ENCODE measurements around the gene CEACAM7.

CEACAM7 gene

DNA sequence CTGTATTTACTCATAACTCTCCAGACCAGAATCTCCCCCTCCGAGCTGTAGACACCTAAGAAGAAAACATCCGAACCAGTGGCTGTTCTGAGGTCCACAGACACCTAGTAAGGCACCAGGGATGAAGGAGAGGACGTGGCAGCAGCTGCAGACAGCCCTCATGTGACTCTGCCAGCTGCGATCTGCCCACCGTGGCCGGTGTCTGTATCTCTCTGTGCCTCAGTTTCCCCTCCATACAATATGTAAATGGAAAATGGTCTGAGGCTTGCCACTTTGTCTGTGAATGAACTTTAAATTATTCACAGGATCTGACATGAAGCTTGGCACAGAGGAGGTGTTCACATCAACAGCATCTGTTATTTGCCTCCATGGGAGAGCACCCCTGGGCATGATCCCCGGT lies 63.6 kb downstream of the CEACAM7 start:
- no peaks in the 10 kb centered on the region for H3F3A ChIP-seq (ENCODE audit: insufficient read depth, low read length)
- H3K4me3 ChIP-seq (ENCODE audit: low read depth, low read length, poor library complexity, severe bottlenecking): no peak overlapping the region
- no peaks in the 10 kb centered on the region for H3K9me2 ChIP-seq (ENCODE audit: low read depth, low read length)
- no peak overlapping the region for H3K9ac ChIP-seq (ENCODE audit: low read length)
- H4K20me1 ChIP-seq (ENCODE audit: insufficient read depth, low read length): no peaks in the 10 kb centered on the region
- H3K4me2 ChIP-seq (ENCODE audit: low read length): no peak overlapping the region
- H2AFZ ChIP-seq (ENCODE audit: low read length): no peak overlapping the region
- no peaks in the 10 kb centered on the region for H3K4me1 ChIP-seq (ENCODE audit: insufficient read depth, low read length, severe bottlenecking)
- H3K9me3 ChIP-seq (ENCODE audit: low read length): no peaks in the 10 kb centered on the region
- H3K27ac ChIP-seq (ENCODE audit: low read depth, low read length, poor library complexity, severe bottlenecking): no peak overlapping the region
- no peak for TF ChIP-seq CTCF (IDR thresholded peaks at IDR 0.05; ENCODE audit: low read length)
- TF ChIP-seq EZH2 (IDR thresholded peaks at IDR 0.05; ENCODE audit: borderline replicate concordance, low read length): no peak
- no peaks in the 10 kb centered on the region for H3K36me3 ChIP-seq (ENCODE audit: insufficient read depth, low read length)
- no peaks in the 10 kb centered on the region for H3K79me2 ChIP-seq (ENCODE audit: insufficient read depth, low read length)
- no peaks in the 10 kb centered on the region; the same call in 1 of the 2 replicates for H3K27me3 ChIP-seq (ENCODE audit: insufficient read depth, low read length)

DNA sequence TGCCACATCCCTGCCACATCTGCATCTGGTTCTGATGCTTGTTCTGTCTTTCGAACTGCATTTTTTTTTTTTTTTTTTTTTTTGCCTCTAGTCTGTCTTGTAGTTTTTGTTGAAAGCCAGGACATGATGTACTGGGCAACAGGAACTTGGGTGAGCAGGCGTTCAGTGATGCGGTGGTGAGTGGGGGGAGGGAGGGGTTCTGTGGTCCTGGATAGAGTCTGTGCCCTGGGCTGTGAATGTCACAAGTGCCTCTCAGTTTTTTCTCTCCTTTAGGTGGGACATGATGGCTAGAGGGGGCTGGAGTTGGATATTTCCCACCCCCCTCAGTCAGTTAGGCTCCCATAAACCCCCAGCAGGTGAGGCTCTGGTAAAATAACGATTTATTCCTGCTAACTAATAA lies 64.7 kb downstream of the CEACAM7 start:
- Histone ChIP-seq H3K79me2 (ENCODE audit: insufficient read depth, low read length) (no peaks in the 10 kb centered on the region), H3K4me3 (ENCODE audit: low read depth, low read length, poor library complexity, severe bottlenecking) (no peak overlapping the region), H4K20me1 (ENCODE audit: insufficient read depth, low read length) (no peaks in the 10 kb centered on the region), H3K9me3 (ENCODE audit: low read length) (no peaks in the 10 kb centered on the region), H3K27ac (ENCODE audit: low read depth, low read length, poor library complexity, severe bottlenecking) (no peak overlapping the region), H3K9me2 (ENCODE audit: low read depth, low read length) (no peaks in the 10 kb centered on the region), H3F3A (ENCODE audit: insufficient read depth, low read length) (no peaks in the 10 kb centered on the region), H2AFZ (ENCODE audit: low read length) (no peak overlapping the region), H3K4me1 (ENCODE audit: insufficient read depth, low read length, severe bottlenecking) (no peaks in the 10 kb centered on the region), H3K9ac (ENCODE audit: low read length) (no peak overlapping the region), H3K27me3 (ENCODE audit: insufficient read depth, low read length) (no peaks in the 10 kb centered on the region; the same call in 1 of the 2 replicates), H3K4me2 (ENCODE audit: low read length) (no peak overlapping the region), H3K36me3 (ENCODE audit: insufficient read depth, low read length) (no peaks in the 10 kb centered on the region)
- TF ChIP-seq CTCF (IDR thresholded peaks at IDR 0.05; ENCODE audit: low read length) (no peak), EZH2 (IDR thresholded peaks at IDR 0.05; ENCODE audit: borderline replicate concordance, low read length) (no peak)

Data from OCI-LY1 (cell line).